ENCODE results near the gene SIX3.

- TF ChIP-seq CTCF (conservative IDR thresholded peaks at IDR 0.05) (no peak), EZH2 (IDR thresholded peaks at IDR 0.05; ENCODE audit: low read depth) (no peak)
Observed at GRCh38 chr2:44972771-44973535, 31.5 kb downstream of the SIX3 start.

All from PC-9 (cell line).